ENCODE results near the gene NFIA.

The NFIA gene

DNA sequence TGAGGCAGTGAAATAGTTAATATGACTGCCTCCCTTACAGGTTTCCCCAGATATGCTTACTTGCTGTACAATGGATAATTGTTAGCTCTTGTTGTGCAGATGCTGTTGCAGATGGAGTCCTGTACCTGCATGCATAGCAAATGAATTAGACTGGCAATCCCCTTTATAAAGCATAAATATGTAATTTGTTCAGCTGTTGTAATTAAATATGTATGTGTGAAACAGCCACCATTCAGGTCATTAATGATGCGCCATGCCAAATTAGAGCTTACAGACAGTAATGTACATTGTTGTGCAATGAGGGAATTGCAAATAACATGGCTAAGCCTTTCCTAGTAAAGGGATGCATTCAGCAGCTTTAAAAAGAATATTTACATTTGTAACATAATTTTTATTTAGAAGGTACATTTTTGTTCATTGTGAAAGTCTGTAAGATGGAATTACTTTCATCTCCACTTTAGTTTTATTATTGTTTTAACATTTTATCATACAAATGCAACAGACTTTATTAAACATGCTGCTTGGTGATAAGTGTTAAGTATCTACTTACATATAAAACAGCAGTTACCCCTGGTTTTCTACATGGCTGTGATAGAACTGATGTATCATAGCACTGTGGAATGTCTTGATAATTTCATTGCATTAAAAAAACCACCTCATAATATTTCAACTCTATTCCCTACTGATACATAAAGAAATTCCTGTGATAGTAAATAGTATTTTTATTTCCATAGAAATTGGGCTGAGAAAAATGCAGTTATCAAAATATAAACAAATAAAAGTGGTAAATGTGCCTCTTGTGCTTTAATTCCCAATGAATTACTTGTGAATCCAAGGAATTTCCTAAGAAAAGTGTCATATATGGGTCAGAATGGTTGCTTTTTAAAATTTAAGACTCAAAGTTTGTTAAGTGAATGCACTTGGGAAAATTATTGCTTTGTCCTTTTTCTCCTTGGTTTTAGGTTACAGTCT, 99.0 kb downstream of the NFIA start:
- TF ChIP-seq, protein P1, sequence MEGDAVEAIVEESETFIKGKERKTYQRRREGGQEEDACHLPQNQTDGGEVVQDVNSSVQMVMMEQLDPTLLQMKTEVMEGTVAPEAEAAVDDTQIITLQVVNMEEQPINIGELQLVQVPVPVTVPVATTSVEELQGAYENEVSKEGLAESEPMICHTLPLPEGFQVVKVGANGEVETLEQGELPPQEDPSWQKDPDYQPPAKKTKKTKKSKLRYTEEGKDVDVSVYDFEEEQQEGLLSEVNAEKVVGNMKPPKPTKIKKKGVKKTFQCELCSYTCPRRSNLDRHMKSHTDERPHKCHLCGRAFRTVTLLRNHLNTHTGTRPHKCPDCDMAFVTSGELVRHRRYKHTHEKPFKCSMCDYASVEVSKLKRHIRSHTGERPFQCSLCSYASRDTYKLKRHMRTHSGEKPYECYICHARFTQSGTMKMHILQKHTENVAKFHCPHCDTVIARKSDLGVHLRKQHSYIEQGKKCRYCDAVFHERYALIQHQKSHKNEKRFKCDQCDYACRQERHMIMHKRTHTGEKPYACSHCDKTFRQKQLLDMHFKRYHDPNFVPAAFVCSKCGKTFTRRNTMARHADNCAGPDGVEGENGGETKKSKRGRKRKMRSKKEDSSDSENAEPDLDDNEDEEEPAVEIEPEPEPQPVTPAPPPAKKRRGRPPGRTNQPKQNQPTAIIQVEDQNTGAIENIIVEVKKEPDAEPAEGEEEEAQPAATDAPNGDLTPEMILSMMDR (IDR thresholded peaks at IDR 0.05; ENCODE audit: low read depth, low read length): no peak
- no peak for DNase-seq (ENCODE audit: low read depth in 2 of 2)
- H3K4me3 ChIP-seq (replicated peaks in 1 of 2; ENCODE audit: low read depth in 2 of 2, low read length in 2 of 2): no peak overlapping the region

DNA sequence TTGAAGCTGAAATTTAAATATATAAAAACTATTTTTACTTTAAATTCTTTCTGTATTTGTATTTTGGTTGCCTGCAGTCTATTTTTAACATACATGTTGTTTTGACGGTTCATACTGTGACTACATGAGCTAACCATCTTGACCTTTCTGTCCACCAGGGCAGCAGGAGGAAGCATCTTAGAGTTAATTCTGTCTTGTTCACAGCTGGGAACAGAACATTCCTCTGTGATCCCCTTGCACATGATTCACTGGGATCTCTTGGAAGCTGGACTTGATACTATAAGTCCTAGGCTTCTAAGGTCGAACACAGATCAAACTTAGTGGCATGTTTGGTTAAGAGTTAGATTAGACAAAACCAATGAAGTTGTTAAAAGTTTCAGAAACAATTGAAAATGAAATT, 99.7 kb downstream of the NFIA start:
- TF ChIP-seq, protein P1 (IDR thresholded peaks at IDR 0.05; ENCODE audit: low read depth, low read length): no peak
- H3K4me3 ChIP-seq (replicated peaks in 1 of 2; ENCODE audit: low read depth in 2 of 2, low read length in 2 of 2): no peak overlapping the region
- peak; percentile 63 to 88 for DNase-seq (ENCODE audit: low read depth in 2 of 2)

DNA sequence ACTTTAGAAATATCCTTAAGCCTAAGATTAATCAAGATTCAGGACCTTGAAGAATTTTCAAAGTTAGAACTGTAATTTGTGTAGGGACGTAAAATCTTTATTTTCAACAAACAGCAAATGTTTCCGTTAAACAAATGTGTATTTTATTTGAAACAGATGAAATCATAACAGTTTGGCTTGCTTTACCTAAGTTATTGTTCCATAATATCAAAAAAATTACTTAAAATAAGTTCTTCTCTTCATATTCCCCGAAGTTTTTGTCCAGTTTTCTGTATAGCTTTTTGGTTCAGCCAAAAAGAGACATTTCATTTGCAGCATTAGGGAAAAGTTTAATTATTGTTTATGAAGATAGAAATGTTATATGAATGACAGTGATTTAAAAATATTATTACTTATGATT, 100.1 kb downstream of the NFIA start:
- no peak overlapping the region for H3K4me3 ChIP-seq (replicated peaks in 1 of 2; ENCODE audit: low read depth in 2 of 2, low read length in 2 of 2)
- DNase-seq (ENCODE audit: low read depth in 2 of 2): no peak
- TF ChIP-seq, protein P1 (IDR thresholded peaks at IDR 0.05; ENCODE audit: low read depth, low read length): no peak

DNA sequence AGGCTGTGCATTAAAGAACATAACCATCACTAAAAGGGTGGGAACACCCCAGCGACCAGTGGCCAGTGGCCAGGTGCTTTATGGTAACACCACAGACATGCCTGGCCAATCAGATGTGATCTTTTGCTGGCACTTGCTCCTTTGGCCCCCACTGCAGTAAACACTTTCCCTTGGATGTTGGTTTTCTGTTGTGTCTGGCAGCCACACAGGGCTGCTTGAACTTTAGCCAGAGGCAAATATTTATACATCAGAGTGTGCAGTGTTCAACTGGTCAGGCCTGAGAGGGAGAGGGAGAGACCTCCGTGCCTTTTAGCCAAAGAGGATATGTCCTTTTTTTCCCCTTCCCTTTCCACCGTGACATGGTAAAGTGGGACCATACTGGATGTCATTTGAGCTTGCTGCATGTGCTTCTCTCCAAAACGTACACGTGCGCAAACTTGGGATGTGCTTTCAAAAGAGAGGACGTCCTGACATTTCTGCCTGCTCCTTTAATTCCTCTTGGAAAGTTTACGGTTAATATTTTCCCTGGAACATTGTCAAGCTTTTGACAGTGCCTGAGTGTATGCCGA, 101.2 kb downstream of the NFIA start:
- H3K4me3 ChIP-seq (replicated peaks in 1 of 2; ENCODE audit: low read depth in 2 of 2, low read length in 2 of 2): peak overlapping the region; percentile 13 to 19
- TF ChIP-seq, protein P1 (IDR thresholded peaks at IDR 0.05; ENCODE audit: low read depth, low read length): no peak
- peak; percentile 68 to 82 for DNase-seq (ENCODE audit: low read depth in 2 of 2)

DNA sequence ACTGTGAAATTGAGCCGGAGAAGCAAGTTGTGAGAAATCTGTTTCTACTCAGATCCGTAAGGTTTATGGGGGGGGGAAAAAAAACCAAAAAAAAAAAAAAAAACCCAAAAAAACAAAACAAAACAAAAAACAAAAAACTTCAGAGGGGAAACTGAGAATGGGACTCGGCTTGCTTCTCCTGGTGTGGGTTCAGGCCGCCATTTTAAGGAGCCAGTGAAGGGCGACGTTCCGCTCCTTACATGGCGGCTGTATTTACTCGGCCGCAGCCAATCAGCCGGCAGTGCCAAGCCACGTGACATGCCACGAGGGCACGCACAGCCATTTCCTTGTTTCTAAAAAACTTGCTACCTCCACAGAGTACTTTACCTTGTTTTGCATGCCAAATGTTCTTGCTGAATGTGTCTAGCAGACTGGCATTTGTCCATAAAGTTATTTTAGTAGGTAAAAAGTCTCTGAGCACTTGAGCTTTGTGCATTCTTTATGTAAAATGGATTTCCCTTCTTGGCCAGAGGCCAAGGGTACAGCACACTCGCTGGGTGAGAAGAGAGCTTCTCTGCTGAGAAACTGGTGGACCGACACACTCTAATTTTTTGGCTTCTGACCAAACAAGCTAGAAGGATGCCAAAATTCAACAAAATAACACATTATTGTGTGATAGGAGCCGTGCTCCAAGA, 101.8 kb downstream of the NFIA start:
- peak; percentile 94 to 98 for DNase-seq (ENCODE audit: low read depth in 2 of 2)
- peak overlapping the region; percentile 13 to 19 for H3K4me3 ChIP-seq (replicated peaks in 1 of 2; ENCODE audit: low read depth in 2 of 2, low read length in 2 of 2)
- TF ChIP-seq, protein P1 (IDR thresholded peaks at IDR 0.05; ENCODE audit: low read depth, low read length): no peak

DNA sequence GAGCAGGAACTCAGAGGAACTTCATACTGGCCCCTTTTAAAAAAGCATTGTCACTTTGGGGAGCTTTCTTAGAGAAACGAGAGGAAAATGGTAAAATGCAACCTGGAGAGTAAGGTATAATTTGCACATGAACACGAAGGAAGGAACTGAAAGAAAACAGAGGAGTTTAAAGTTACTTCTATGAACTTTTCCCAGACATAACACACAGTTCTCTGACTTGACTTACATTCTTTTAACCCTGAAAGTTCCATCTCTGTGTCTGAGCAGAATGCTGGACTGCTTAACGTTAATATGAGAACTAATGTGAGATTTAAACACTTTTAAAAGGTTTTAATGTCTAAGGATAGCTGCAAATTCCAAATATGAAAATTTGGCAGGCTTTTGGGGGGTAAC, 102.3 kb downstream of the NFIA start:
- no peak for DNase-seq (ENCODE audit: low read depth in 2 of 2)
- TF ChIP-seq, protein P1 (IDR thresholded peaks at IDR 0.05; ENCODE audit: low read depth, low read length): no peak
- H3K4me3 ChIP-seq (replicated peaks in 1 of 2; ENCODE audit: low read depth in 2 of 2, low read length in 2 of 2): peak overlapping the region; percentile 2 to 19
